K562 (cell line): ENCODE data around the gene DNASE2. TPM values are rescaled to one million over a fixed set of nuclear protein-coding genes. Genes with fewer than 3 reads are reported as not detected.

Experiments
- CSDE1 ChIP-seq, 2 experiments: fragments of 450-650 bp; IDR thresholded peaks; 2 replicates each; pipeline ENCODE4 v1.6.1; 2016; ENCODE audit warnings: mild to moderate bottlenecking in 1 of 2
- DACH1 ChIP-seq: fragments of 450-650 bp; IDR thresholded peaks from 2 replicates; pipeline ENCODE4 v1.6.1; 2018; ENCODE audit not compliant: partially characterized antibody
- KLF10 ChIP-seq: fragments of 250-450 bp; sonication (Bioruptor Pico); IDR thresholded peaks from 2 replicates; pipeline ENCODE4 v1.6.1; 2021; ENCODE audit warnings: matching md5 sums
- SNIP1 ChIP-seq: fragments of 450-650 bp; IDR thresholded peaks from 2 replicates; pipeline ENCODE4 v1.7.1; 2017; ENCODE audit warnings: low read depth, mild to moderate bottlenecking
- ZBTB40 ChIP-seq, 2 experiments: fragments of 450-650 bp in 1 of 2; sonication (generic) in 1 of 2; formaldehyde crosslinking in 1 of 2; IDR thresholded peaks; 2 replicates each; pipeline versions ENCODE4 v1.7.1 to v1.9.0; 2016 to 2022; ENCODE audit warnings: inconsistent platforms in 1 of 2, mild to moderate bottlenecking in 1 of 2, missing genetic modification reagents in 1 of 2
- ZBTB43 ChIP-seq: sonication (generic); formaldehyde crosslinking; IDR thresholded peaks from 2 replicates; pipeline ENCODE4 v1.8.0; 2023; ENCODE audit warnings: mild to moderate bottlenecking, missing genetic modification reagents
- ZBTB49 ChIP-seq: sonication (generic); formaldehyde crosslinking; IDR thresholded peaks from 2 replicates; pipeline ENCODE4 v1.8.0; 2022; ENCODE audit warnings: missing genetic modification reagents, mild to moderate bottlenecking, borderline replicate concordance
- ZEB2 ChIP-seq: fragments of 450-650 bp; IDR thresholded peaks from 2 replicates; pipeline ENCODE4 v1.6.1; 2016
- ZNF277 ChIP-seq: fragments of 250-450 bp; sonication (Bioruptor Pico); IDR thresholded peaks from 2 replicates; pipeline ENCODE4 v1.8.0; 2022; ENCODE audit warnings: inconsistent platforms, mild to moderate bottlenecking, moderate library complexity, borderline replicate concordance
- ZNF717 ChIP-seq: fragments of 250-450 bp; sonication (Bioruptor Pico); IDR thresholded peaks from 2 replicates; pipeline ENCODE4 v1.5.0; 2021
- ZSCAN32 ChIP-seq: fragments of 450-650 bp; formaldehyde crosslinking; IDR thresholded peaks from 2 replicates; pipeline ENCODE4 v1.4.0; 2020; ENCODE audit warnings: mild to moderate bottlenecking, moderate library complexity
- polyA plus RNA-seq, 8 experiments: library from polyadenylated mRNA; depleted of rRNA in 4 of 8; stranded (reverse) in 5 of 8; unstranded in 3 of 8; fragments of >200 nt; fragmentation: Nextera tagmentation in 2 of 8; fragmentation: Illumina TruSeq in 1 of 8; extraction: Ambion mirVana in 2 of 8; extraction: Trizol in 1 of 8; gene quantifications; 2 replicates each; pipeline versions ENCODE4 v1.2.1 to v1.2.3, GENCODE V29; 2011 to 2014; ENCODE audit warnings: inconsistent platforms in 1 of 8, missing spikeins in 1 of 8
- total RNA-seq, 7 experiments: library from RNA; depleted of rRNA in 6 of 7; stranded (reverse); fragments of >200 nt in 6 of 7; fragmentation: Illumina TruSeq in 2 of 7; extraction: Trizol in 2 of 7; gene quantifications; 2 replicates each; pipeline versions ENCODE4 v1.2.1 to v1.2.3, GENCODE V29; 2011 to 2021; ENCODE audit warnings: low replicate concordance in 1 of 7
- TF ChIP-seq, protein P1 (sequence below): fragments of 200-400 bp; formaldehyde crosslinking; IDR thresholded peaks from 2 replicates; pipeline ENCODE4 v1.6.1; 2017; ENCODE audit warnings: mild to moderate bottlenecking, low read depth, low read length, moderate library complexity

DNASE2 gene
- total and polyA plus RNA-seq, 9 of the 15 experiments (the other 6 are each of a cell fraction or from before 2014, with no cell fraction given), result 4.4 to 27.0 (median 20.2) TPM

DNA sequence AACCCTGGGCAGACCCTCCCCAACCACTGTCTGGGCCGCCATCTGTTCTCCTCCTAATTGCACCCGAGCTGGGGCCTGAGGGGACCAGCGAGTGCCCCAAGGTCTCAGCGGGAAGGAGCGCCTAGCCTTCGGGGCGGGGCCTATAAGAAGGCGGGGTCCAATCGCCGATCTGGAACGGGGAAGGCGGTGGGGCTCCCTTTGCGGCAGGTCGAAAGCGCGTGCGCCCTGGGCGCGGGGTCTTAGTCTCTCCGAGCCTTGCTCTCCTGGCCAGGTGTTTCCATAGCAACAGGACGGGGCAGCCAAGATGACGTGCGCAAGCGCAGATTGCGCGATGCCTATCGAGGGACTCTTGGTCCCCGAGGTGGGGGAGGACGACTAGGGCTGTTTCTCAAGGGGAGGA, 40.2 kb downstream of the DNASE2 start (continued):
- TF ChIP-seq ZBTB40 (IDR thresholded peaks at IDR 0.05), result peak; percentile 25; the same call in 1 of the 2 replicates
- no peak for TF ChIP-seq ZBTB40 (CRISPR knock-in tag; IDR thresholded peaks at IDR 0.05)
- no peak for TF ChIP-seq ZSCAN32
- TF ChIP-seq, protein P1, sequence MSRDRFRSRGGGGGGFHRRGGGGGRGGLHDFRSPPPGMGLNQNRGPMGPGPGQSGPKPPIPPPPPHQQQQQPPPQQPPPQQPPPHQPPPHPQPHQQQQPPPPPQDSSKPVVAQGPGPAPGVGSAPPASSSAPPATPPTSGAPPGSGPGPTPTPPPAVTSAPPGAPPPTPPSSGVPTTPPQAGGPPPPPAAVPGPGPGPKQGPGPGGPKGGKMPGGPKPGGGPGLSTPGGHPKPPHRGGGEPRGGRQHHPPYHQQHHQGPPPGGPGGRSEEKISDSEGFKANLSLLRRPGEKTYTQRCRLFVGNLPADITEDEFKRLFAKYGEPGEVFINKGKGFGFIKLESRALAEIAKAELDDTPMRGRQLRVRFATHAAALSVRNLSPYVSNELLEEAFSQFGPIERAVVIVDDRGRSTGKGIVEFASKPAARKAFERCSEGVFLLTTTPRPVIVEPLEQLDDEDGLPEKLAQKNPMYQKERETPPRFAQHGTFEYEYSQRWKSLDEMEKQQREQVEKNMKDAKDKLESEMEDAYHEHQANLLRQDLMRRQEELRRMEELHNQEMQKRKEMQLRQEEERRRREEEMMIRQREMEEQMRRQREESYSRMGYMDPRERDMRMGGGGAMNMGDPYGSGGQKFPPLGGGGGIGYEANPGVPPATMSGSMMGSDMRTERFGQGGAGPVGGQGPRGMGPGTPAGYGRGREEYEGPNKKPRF, result no peak
- no peak for TF ChIP-seq ZBTB43 (CRISPR knock-in tag)
- TF ChIP-seq DACH1, result no peak
- TF ChIP-seq CSDE1 (IDR thresholded peaks at IDR 0.05), result peak in 1 of 2 experiments; percentile 84; a peak in 2 of 4 replicates
- TF ChIP-seq ZNF717 (CRISPR knock-in tag), result no peak
- no peak for TF ChIP-seq ZBTB49 (CRISPR knock-in tag)
- TF ChIP-seq KLF10 (CRISPR knock-in tag), result no peak
- no peak for TF ChIP-seq ZEB2
- no peak for TF ChIP-seq SNIP1
- TF ChIP-seq ZNF277 (CRISPR knock-in tag), result no peak
